ENCODE measurements around the gene ATP2A1. TPM values are rescaled to one million over a fixed set of nuclear protein-coding genes. Genes with fewer than 3 reads are reported as not detected.

ATP2A1 gene
- total RNA-seq, 1 donor: 0.18 TPM

DNA sequence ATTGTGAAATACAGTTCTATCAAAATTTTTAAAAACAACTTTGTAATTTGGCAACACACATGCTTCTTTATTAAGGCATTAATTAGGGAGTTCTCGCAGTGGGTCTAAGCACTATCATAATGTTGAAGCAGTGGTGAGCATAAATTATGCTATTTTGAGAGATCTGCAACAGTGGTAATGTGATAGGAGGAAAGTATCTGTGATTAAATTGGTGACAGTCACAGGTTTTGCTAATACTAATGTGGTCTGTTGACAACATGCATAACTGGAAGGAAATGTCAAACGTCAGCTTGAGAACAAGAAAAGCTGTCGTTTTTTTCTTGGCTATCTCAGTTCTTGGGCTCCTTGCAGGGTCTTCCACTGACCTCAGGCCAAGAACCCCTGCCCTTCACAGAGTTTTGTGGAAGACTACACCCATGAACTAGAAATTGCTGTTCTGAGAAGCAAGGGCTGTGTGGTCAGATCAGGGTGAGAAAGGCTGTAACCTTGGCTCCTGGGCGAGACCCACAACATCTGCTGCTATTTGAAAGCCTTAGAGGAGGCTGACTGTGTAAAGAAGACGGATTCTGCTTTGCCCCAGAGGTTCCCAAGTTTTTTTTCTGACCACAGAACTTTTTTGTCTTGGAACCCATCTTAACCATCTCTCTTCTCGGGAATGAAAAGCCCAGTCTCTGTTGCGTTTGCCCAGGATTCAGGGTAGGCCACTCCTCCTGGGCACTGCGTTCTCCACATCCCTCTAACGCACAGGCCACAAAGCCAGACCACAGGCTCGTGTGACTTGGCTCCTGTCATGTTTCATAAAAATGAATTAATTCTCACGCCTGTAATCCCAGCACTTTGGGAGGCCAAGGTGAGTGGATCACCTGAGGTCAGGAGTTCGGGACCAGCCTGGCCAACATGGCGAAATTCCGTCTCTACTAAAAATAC, 13.9 kb downstream of the ATP2A1 start:
- H3K4me3 ChIP-seq (ENCODE audit: low read depth, low read length): no peak overlapping the region
- TF ChIP-seq CTCF (IDR thresholded peaks at IDR 0.05; ENCODE audit: insufficient read depth, low read length): no peak
- DNase-seq (ENCODE audit: low read depth): no peak

DNA sequence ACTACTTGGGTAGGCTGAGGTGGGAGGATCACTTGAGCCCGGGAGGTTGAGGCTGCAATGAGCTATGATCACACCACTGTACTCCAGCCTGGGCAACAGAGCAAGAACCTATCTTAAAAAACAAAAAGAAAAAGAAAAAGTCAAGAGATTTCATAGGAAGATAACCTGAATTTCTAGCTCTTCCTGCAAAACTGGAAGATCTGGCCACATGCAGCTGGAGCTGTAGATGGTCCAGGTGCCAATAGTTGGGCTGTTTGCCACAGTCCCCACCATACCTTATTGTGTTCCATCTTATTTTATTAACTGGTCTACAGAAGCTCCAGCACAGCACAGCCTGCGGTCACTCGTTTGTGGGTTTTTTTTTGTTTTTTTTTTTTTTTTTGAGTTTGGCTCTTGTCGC, 15.0 kb downstream of the ATP2A1 start:
- TF ChIP-seq CTCF (IDR thresholded peaks at IDR 0.05; ENCODE audit: insufficient read depth, low read length): no peak
- H3K4me3 ChIP-seq (ENCODE audit: low read depth, low read length): no peak overlapping the region
- DNase-seq (ENCODE audit: low read depth): no peak

GRCh38 chr16:28895609-28896008, 17.3 kb downstream of the ATP2A1 start:
- H3K4me3 ChIP-seq (ENCODE audit: low read depth, low read length): no peak overlapping the region
- TF ChIP-seq CTCF (IDR thresholded peaks at IDR 0.05; ENCODE audit: insufficient read depth, low read length): no peak
- no peak for DNase-seq (ENCODE audit: low read depth)

DNA sequence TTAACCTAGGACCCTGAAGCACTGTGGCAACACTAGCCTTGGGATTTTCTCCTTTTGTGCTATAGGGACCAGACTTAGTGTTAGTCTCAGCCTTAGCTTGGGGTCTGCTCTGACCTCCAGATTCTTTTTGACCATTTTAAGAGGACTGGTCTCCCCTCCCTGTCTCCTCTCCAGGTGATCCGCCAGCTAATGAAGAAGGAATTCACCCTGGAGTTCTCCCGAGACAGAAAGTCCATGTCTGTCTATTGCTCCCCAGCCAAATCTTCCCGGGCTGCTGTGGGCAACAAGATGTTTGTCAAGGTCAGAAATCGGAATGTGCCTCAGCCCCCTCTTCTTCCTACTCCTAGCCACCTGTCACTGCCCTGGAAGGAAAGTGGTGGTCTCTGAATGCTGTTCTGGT, 19.5 kb downstream of the ATP2A1 start:
- no peak overlapping the region for H3K4me3 ChIP-seq (ENCODE audit: low read depth, low read length)
- DNase-seq (ENCODE audit: low read depth): no peak
- no peak for TF ChIP-seq CTCF (IDR thresholded peaks at IDR 0.05; ENCODE audit: insufficient read depth, low read length)

GRCh38 chr16:28898266-28898665, 20.0 kb downstream of the ATP2A1 start:
- no peak for TF ChIP-seq CTCF (IDR thresholded peaks at IDR 0.05; ENCODE audit: insufficient read depth, low read length)
- DNase-seq (ENCODE audit: low read depth): no peak
- H3K4me3 ChIP-seq (ENCODE audit: low read depth, low read length): no peak overlapping the region

DNA sequence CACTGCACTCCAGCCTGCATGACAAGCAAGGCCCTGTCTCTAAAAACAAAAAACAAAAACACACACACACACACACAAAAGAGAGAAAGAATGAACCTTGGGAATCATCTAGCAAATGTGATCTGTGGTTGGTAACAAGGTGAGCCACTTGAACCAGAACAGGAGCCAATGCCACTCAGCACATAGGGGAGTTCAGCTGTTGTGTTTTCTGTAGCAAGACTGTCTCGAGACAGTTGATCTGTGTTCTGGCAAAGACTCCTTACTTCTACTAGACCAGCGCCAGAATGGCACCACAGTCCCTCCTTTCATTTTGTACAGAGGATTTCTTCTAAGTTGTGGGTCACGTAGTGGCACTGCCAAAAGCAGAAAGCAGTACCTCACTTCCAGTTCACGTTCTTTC, 20.7 kb downstream of the ATP2A1 start:
- no peak overlapping the region for H3K4me3 ChIP-seq (ENCODE audit: low read depth, low read length)
- DNase-seq (ENCODE audit: low read depth): no peak
- no peak for TF ChIP-seq CTCF (IDR thresholded peaks at IDR 0.05; ENCODE audit: insufficient read depth, low read length)
